GM23338 (cell line): ENCODE data around the gene B4GALNT4. TPM values are rescaled to one million over a fixed set of nuclear protein-coding genes. Genes with fewer than 3 reads are reported as not detected.

Experiments
- ATAC-seq: fragments of 200-7000 bp; cut with Tn5 transposase; 3 replicates; pipeline ENCODE4 v1.9.1; 2020
- DNase-seq: peaks from one replicate; pipeline ENCODE4 v3.0.0-alpha.2; 2015; ENCODE audit warnings: low spot score
- H2AFZ ChIP-seq: fragments of 200-600 bp; sonication (generic); 2 replicates; pipeline ENCODE4 v1.8.0; 2016; ENCODE audit warnings: antibody characterized with exemption, mild to moderate bottlenecking, moderate library complexity
- H3F3A ChIP-seq: fragments of 200-600 bp; sonication (generic); replicated peaks from 2 replicates; pipeline ENCODE4 v1.8.0; 2017; ENCODE audit warnings: antibody characterized with exemption, mixed run types, low read depth
- H3K27ac ChIP-seq: fragments of 200-600 bp; sonication (generic); 2 replicates; pipeline ENCODE4 v1.6.1; 2016; ENCODE audit warnings: low read depth
- H3K27me3 ChIP-seq: fragments of 200-600 bp; sonication (generic); 2 replicates; pipeline ENCODE4 v1.8.0; 2016; ENCODE audit warnings: mild to moderate bottlenecking, mixed run types, moderate library complexity; ENCODE audit not compliant: insufficient read depth
- H3K36me3 ChIP-seq: fragments of 200-600 bp; sonication (generic); 2 replicates; pipeline ENCODE4 v1.8.0; 2016; ENCODE audit warnings: mild to moderate bottlenecking; ENCODE audit not compliant: insufficient read depth
- H3K4me1 ChIP-seq: fragments of 200-600 bp; sonication (generic); 2 replicates; pipeline ENCODE4 v1.8.0; 2016; ENCODE audit warnings: mild to moderate bottlenecking, moderate library complexity; ENCODE audit not compliant: insufficient read depth
- H3K4me2 ChIP-seq: fragments of 200-600 bp; sonication (generic); 2 replicates; pipeline ENCODE4 v1.7.1; 2017; ENCODE audit warnings: mixed run types
- H3K4me3 ChIP-seq: fragments of 200-600 bp; sonication (generic); 2 replicates; pipeline ENCODE4 v1.6.1; 2016; ENCODE audit warnings: mixed run types
- H3K79me2 ChIP-seq: fragments of 200-600 bp; sonication (generic); replicated peaks from 2 replicates; pipeline ENCODE4 v1.8.0; 2017; ENCODE audit warnings: mild to moderate bottlenecking; ENCODE audit not compliant: insufficient read depth
- H3K9me2 ChIP-seq: fragments of 200-600 bp; sonication (generic); 2 replicates; pipeline ENCODE4 v1.8.0; 2017; ENCODE audit not compliant: insufficient read depth
- H4K20me1 ChIP-seq: fragments of 200-600 bp; sonication (generic); replicated peaks from 2 replicates; pipeline ENCODE4 v1.8.0; 2017; ENCODE audit warnings: mild to moderate bottlenecking; ENCODE audit not compliant: insufficient read depth
- H3K27ac Mint-ChIP-seq: 2 replicates; pipeline ENCODE4 v1.8.0; 2020; ENCODE audit warnings: inconsistent platforms, mild to moderate bottlenecking, moderate library complexity, mixed read lengths
- H3K27me3 Mint-ChIP-seq: 3 replicates; pipeline ENCODE4 v1.8.0; 2022; ENCODE audit warnings: low read depth, mild to moderate bottlenecking, moderate library complexity, mixed read lengths, inconsistent platforms; ENCODE audit not compliant: insufficient read depth, poor library complexity
- H3K36me3 Mint-ChIP-seq: 3 replicates; pipeline ENCODE4 v1.8.0; 2021; ENCODE audit warnings: low read depth, mild to moderate bottlenecking, inconsistent platforms, moderate library complexity, mixed read lengths
- H3K4me1 Mint-ChIP-seq: 3 replicates; pipeline ENCODE4 v1.8.0; 2020; ENCODE audit warnings: mild to moderate bottlenecking, inconsistent platforms, mixed read lengths
- H3K4me3 Mint-ChIP-seq: 3 replicates; pipeline ENCODE4 v1.8.0; 2021; ENCODE audit warnings: moderate library complexity, mild to moderate bottlenecking, inconsistent platforms, mixed read lengths
- H3K9me3 Mint-ChIP-seq: 3 replicates; pipeline ENCODE4 v1.8.0; 2020; ENCODE audit warnings: moderate library complexity, mild to moderate bottlenecking, inconsistent platforms, mixed read lengths
- CREB1 ChIP-seq: fragments of 250-450 bp; sonication (Bioruptor Pico); IDR thresholded peaks from 2 replicates; pipeline ENCODE4 v1.5.0; 2020; ENCODE audit warnings: low read depth, mild to moderate bottlenecking, moderate library complexity
- CTCF ChIP-seq, 2 experiments: fragments of 200-600 bp in 1 of 2; sonication (generic) in 1 of 2; conservative IDR thresholded peaks; 2 replicates each; pipeline versions ENCODE4 v1.5.1 to v1.6.1; 2016 to 2017; ENCODE audit warnings: antibody characterized with exemption in 2 of 2, low read depth in 2 of 2, mild to moderate bottlenecking in 2 of 2, moderate library complexity in 1 of 2
- polyA plus RNA-seq: library from polyadenylated mRNA; unstranded; fragments of >200 nt; fragmentation: Nextera tagmentation; extraction: Ambion mirVana; gene quantifications from 2 replicates; pipeline ENCODE4 v1.2.1, GENCODE V29; 2016
- total RNA-seq: library from RNA; depleted of rRNA; stranded (reverse); fragments of >200 nt; shearing (Covaris generic); gene quantifications from 2 replicates; pipeline ENCODE4 v1.2.3, GENCODE V29; 2014
- TF ChIP-seq, protein P1 (sequence below): fragments of 250-450 bp; sonication (Bioruptor Pico); IDR thresholded peaks from 2 replicates; pipeline ENCODE4 v1.5.0; 2020; ENCODE audit warnings: mild to moderate bottlenecking, moderate library complexity
- TF ChIP-seq, protein P2 (sequence below): IDR thresholded peaks from 2 replicates; pipeline ENCODE4 v1.6.1; 2016; ENCODE audit warnings: antibody characterized with exemption

B4GALNT4 gene
- total and polyA plus RNA-seq, 2 experiments from 2014 or later, result 49.9 to 92.6 TPM

DNA sequence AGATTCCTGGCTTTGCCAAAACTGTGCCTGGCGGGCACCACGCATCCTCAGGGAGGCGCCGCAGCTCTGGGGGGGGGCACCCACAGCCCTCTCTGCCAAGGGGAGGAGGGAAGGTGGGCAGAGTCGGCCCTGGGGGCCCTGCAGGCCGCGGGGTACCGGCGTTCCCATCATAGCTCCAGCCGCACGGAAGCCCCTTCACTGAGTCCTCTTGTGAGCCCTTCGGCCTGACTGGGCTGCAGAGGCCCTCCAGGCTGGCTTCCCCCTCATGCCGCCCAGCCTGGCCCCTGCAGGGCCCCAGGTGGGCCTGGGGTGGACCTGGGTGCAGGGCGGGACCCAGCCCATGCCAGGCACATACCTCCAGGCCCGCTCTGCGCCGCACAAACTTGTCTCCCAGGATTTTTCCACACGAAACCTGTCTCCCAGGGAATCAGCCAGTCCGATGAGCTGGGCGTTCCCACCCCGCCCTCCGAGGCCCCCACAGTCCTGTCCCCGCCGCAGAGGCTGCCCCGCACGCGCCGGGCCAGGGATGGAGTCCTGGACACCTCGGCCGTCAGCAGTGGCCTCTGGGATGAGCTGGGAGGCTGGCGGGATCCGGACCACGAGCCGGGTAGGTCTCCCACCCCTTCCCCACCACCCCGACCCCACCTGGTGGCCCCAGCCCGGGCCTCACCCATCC is 22.9 kb downstream of the B4GALNT4 start:
- no peaks in the 10 kb centered on the region for H3K36me3 ChIP-seq
- no peak for ATAC-seq
- H3K27ac ChIP-seq, result no peak overlapping the region
- no peak overlapping the region for H3K4me3 Mint-ChIP-seq
- no peak overlapping the region for H2AFZ ChIP-seq
- no peaks in the 10 kb centered on the region for H3K27me3 Mint-ChIP-seq
- no peaks in the 10 kb centered on the region for H4K20me1 ChIP-seq
- H3K27me3 ChIP-seq, result no peaks in the 10 kb centered on the region
- H3K9me2 ChIP-seq, result no peaks in the 10 kb centered on the region
- H3F3A ChIP-seq, result no peaks in the 10 kb centered on the region
- no peak overlapping the region for H3K4me2 ChIP-seq
- H3K4me1 Mint-ChIP-seq, result peaks cover 2% of the 10 kb centered on the region; the same call in 1 of the 3 replicates
- H3K79me2 ChIP-seq, result no peaks in the 10 kb centered on the region
- H3K27ac Mint-ChIP-seq, result no peak overlapping the region
- H3K4me1 ChIP-seq, result peaks cover 6% of the 10 kb centered on the region
- DNase-seq, result no peak
- no peak overlapping the region for H3K4me3 ChIP-seq
- peaks cover 11% of the 10 kb centered on the region for H3K9me3 Mint-ChIP-seq
- TF ChIP-seq, protein P1, sequence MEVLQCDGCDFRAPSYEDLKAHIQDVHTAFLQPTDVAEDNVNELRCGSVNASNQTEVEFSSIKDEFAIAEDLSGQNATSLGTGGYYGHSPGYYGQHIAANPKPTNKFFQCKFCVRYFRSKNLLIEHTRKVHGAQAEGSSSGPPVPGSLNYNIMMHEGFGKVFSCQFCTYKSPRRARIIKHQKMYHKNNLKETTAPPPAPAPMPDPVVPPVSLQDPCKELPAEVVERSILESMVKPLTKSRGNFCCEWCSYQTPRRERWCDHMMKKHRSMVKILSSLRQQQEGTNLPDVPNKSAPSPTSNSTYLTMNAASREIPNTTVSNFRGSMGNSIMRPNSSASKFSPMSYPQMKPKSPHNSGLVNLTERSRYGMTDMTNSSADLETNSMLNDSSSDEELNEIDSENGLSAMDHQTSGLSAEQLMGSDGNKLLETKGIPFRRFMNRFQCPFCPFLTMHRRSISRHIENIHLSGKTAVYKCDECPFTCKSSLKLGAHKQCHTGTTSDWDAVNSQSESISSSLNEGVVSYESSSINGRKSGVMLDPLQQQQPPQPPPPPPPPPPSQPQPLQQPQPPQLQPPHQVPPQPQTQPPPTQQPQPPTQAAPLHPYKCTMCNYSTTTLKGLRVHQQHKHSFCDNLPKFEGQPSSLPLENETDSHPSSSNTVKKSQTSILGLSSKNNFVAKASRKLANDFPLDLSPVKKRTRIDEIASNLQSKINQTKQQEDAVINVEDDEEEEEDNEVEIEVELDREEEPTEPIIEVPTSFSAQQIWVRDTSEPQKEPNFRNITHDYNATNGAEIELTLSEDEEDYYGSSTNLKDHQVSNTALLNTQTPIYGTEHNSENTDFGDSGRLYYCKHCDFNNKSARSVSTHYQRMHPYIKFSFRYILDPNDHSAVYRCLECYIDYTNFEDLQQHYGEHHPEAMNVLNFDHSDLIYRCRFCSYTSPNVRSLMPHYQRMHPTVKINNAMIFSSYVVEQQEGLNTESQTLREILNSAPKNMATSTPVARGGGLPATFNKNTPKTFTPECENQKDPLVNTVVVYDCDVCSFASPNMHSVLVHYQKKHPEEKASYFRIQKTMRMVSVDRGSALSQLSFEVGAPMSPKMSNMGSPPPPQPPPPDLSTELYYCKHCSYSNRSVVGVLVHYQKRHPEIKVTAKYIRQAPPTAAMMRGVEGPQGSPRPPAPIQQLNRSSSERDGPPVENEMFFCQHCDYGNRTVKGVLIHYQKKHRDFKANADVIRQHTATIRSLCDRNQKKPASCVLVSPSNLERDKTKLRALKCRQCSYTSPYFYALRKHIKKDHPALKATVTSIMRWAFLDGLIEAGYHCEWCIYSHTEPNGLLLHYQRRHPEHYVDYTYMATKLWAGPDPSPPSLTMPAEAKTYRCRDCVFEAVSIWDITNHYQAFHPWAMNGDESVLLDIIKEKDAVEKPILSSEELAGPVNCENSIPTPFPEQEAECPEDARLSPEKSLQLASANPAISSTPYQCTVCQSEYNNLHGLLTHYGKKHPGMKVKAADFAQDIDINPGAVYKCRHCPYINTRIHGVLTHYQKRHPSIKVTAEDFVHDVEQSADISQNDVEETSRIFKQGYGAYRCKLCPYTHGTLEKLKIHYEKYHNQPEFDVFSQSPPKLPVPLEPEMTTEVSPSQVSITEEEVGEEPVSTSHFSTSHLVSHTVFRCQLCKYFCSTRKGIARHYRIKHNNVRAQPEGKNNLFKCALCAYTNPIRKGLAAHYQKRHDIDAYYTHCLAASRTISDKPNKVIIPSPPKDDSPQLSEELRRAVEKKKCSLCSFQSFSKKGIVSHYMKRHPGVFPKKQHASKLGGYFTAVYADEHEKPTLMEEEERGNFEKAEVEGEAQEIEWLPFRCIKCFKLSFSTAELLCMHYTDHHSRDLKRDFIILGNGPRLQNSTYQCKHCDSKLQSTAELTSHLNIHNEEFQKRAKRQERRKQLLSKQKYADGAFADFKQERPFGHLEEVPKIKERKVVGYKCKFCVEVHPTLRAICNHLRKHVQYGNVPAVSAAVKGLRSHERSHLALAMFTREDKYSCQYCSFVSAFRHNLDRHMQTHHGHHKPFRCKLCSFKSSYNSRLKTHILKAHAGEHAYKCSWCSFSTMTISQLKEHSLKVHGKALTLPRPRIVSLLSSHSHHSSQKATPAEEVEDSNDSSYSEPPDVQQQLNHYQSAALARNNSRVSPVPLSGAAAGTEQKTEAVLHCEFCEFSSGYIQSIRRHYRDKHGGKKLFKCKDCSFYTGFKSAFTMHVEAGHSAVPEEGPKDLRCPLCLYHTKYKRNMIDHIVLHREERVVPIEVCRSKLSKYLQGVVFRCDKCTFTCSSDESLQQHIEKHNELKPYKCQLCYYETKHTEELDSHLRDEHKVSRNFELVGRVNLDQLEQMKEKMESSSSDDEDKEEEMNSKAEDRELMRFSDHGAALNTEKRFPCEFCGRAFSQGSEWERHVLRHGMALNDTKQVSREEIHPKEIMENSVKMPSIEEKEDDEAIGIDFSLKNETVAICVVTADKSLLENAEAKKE (CRISPR knock-in tag), result no peak
- TF ChIP-seq, protein P2, sequence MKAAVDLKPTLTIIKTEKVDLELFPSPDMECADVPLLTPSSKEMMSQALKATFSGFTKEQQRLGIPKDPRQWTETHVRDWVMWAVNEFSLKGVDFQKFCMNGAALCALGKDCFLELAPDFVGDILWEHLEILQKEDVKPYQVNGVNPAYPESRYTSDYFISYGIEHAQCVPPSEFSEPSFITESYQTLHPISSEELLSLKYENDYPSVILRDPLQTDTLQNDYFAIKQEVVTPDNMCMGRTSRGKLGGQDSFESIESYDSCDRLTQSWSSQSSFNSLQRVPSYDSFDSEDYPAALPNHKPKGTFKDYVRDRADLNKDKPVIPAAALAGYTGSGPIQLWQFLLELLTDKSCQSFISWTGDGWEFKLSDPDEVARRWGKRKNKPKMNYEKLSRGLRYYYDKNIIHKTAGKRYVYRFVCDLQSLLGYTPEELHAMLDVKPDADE, result no peak
- TF ChIP-seq CTCF (conservative IDR thresholded peaks at IDR 0.05; ENCODE audit: low read depth in 2 of 2) (no peak), CREB1 (CRISPR knock-in tag) (no peak)
- peaks cover 2% of the 10 kb centered on the region; the same call in 2 of the 3 replicates for H3K36me3 Mint-ChIP-seq
